ENCODE measurements around the gene ZNF774.
A peak's percentile ranks its signal among the peaks of the same experiment; 100 is the strongest.

The ZNF774 gene

GRCh38 chr15:90386221-90386620 is 34.1 kb downstream of the ZNF774 start:
- peak overlapping the region in 3 of 21 experiments; percentile 10 to 38 (median 12) for H3K27ac ChIP-seq
- H3K4me3 ChIP-seq: no peak overlapping the region

- Histone ChIP-seq H3K27ac (peak within 1 kb of the TSS; percentile 96 to 100 (median 100)), H3K4me3 (peak within 1 kb of the TSS; percentile 54 to 99 (median 92))
Observed at GRCh38 chr15:90387534-90388461, 35.7 kb downstream of the ZNF774 start, which contains the start of gene IQGAP1. IQGAP1 (plus strand) TSS chr15:90388242; CDS start chr15:90388342, 100 bp downstream.

GRCh38 chr15:90388462-90389380 is 36.6 kb downstream of the ZNF774 start:
- H3K4me3 ChIP-seq: peak overlapping the region; percentile 54 to 99 (median 92)

GRCh38 chr15:90389513-90389912 is 37.4 kb downstream of the ZNF774 start:
- Histone ChIP-seq H3K4me3 (peak overlapping the region; percentile 54 to 99 (median 92)), H3K27ac (peak overlapping the region in 18 of 21 experiments; percentile 55 to 100 (median 100))

More at GRCh38 chr15:90388462-90389380, 36.6 kb downstream of the ZNF774 start:
- peak overlapping the region; percentile 96 to 100 (median 100) for H3K27ac ChIP-seq

- peak overlapping the region in 1 of 21 experiments; percentile 6 for H3K27ac ChIP-seq
- H3K4me3 ChIP-seq: no peak overlapping the region
Observed at GRCh38 chr15:90393040-90393439, 41.0 kb downstream of the ZNF774 start.

- H3K4me3 ChIP-seq: no peak overlapping the region
- H3K27ac ChIP-seq: peak overlapping the region in 13 of 21 experiments; percentile 10 to 73 (median 54)
Observed at GRCh38 chr15:90394074-90394473, 42.0 kb downstream of the ZNF774 start.

GRCh38 chr15:90394748-90395442 is 42.8 kb downstream of the ZNF774 start:
- Histone ChIP-seq H3K4me3 (no peak overlapping the region), H3K27ac (peak overlapping the region in 12 of 21 experiments; percentile 26 to 73 (median 54))

- H3K4me3 ChIP-seq: no peak overlapping the region
- peak overlapping the region in 5 of 21 experiments; percentile 26 to 72 (median 54) for H3K27ac ChIP-seq
Observed at GRCh38 chr15:90396321-90396720, 44.2 kb downstream of the ZNF774 start.

GRCh38 chr15:90400005-90400758 is 48.1 kb downstream of the ZNF774 start:
- Histone ChIP-seq H3K4me3 (peak overlapping the region in 1 of 7 experiments; percentile 10), H3K27ac (peak overlapping the region in 20 of 21 experiments; percentile 31 to 91 (median 84))

GRCh38 chr15:90400759-90401314 is 48.8 kb downstream of the ZNF774 start:
- peak overlapping the region in 20 of 21 experiments; percentile 31 to 91 (median 84) for H3K27ac ChIP-seq
- peak overlapping the region in 1 of 7 experiments; percentile 10 for H3K4me3 ChIP-seq

- Histone ChIP-seq H3K4me3 (no peak overlapping the region), H3K27ac (peak overlapping the region in 20 of 21 experiments; percentile 31 to 91 (median 84))
Observed at GRCh38 chr15:90401495-90401894, 49.4 kb downstream of the ZNF774 start.

GRCh38 chr15:90402223-90402622 is 50.1 kb downstream of the ZNF774 start:
- H3K27ac ChIP-seq: peak overlapping the region; percentile 43 to 91 (median 84)
- H3K4me3 ChIP-seq: no peak overlapping the region

- no peak overlapping the region for H3K4me3 ChIP-seq
- H3K27ac ChIP-seq: peak overlapping the region in 19 of 21 experiments; percentile 42 to 91 (median 84)
Observed at GRCh38 chr15:90402767-90403166, 50.7 kb downstream of the ZNF774 start.

GRCh38 chr15:90405055-90405607 is 53.0 kb downstream of the ZNF774 start:
- H3K4me3 ChIP-seq: no peak overlapping the region
- H3K27ac ChIP-seq: peak overlapping the region in 10 of 21 experiments; percentile 16 to 86 (median 61)

- Histone ChIP-seq H3K27ac (peak overlapping the region in 13 of 21 experiments; percentile 2 to 77 (median 56)), H3K4me3 (no peak overlapping the region)
Observed at GRCh38 chr15:90407336-90407735, 55.3 kb downstream of the ZNF774 start.

- Histone ChIP-seq H3K27ac (peak overlapping the region in 15 of 21 experiments; percentile 2 to 77 (median 52)), H3K4me3 (no peak overlapping the region)
Observed at GRCh38 chr15:90407871-90408317, 55.8 kb downstream of the ZNF774 start.

- Histone ChIP-seq H3K4me3 (no peak overlapping the region), H3K27ac (peak overlapping the region in 12 of 21 experiments; percentile 4 to 77 (median 44))
Observed at GRCh38 chr15:90408657-90409056, 56.6 kb downstream of the ZNF774 start.
